Measurements from ENCODE around the gene UNK.

DNA sequence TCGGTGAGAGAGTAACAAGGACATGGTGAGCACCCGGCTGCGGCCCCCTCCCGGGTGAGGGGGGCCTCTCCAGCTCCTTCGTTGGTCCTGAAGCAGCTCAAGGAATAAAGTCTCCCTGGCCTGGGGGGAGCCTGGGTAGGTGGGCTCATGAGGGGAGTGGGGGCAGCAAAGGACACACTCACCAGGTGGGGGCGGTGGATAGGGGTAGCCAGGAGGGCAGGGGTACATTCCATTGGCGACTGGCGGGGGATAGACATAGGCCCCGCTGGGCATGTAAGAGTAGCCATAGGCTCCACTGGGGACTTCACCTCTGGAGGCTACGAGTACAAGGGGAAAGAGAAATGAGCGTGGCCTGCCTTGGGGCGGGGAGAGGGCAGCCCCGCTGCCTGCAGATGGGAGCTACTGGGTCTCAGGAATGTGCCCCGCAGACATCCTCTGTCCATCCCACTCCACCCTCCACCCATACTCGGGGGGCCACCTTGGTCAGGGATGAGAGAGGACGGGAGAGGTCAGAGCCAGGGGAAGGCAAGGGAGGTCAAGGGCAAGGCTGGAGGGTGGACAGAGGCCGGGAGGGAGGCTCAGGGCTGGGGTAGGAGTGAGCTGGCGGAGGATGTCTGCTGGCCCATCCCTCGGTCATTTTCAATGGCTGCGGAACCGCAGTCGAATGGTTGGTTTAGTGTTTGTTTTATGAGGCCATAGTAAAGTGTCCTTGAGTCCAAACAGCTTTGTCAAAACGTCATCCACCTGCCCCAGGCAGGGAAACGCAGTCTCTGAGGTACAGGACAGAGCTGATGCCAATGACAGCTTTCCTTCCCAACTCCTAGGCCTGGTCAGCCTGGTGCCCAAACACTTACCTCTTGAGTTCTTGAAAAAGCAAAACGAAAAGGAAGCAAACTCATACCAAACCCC is 63.3 kb downstream of the UNK start:
- no peak for TF ChIP-seq POLR2A (IDR thresholded peaks at IDR 0.05)
- no peak for TF ChIP-seq CTCF (IDR thresholded peaks at IDR 0.05)
